ENCODE measurements around the gene CXorf58. TPM values are rescaled to one million over a fixed set of nuclear protein-coding genes. Genes with fewer than 3 reads are reported as not detected.

CXorf58 gene
- polyA plus RNA-seq, 2 of the 4 experiments (the other 2 are of a cell fraction): 0.15 to 0.47 TPM

DNA sequence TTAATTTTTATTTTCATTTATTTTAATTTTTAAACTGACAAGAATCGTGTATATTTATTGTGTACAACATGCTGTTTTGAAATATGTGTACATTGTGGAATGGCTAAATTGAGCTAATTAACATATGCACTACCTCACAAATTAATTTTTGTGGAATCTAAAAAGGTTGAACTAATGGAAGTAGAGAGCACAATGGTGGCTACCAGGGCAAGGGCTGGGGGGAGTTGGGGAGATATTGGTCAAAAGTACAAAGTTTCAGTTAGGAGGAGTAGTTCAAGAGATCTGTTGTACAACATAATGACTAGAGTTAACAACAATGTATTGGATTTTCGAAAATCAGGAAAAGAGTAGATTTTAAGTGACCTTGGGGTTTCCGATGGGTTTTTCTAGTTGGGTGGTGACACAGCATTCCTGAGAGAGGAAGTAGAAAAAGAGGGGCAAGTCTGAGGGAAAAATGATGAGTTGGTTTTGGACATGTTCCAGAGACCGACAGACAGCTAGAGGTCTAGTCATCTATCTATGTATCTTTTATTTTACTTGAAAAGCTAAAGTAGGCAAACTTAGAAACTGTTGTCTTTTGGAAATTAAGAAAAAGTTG lies 23.3 kb upstream of the CXorf58 start:
- 3% methylated on average over 4 of the region's 4 CpGs for WGBS (ENCODE audit: missing lambda C conversion rate)
- ATAC-seq (peak in 1 of 2 experiments; percentile 8; a peak in 1 of 6 replicates), FAIRE-seq (no peak), DNase-seq (ENCODE audit: low read depth in 1 of 2, low spot score in 1 of 2) (peak in 1 of 2 experiments; percentile 79)
- no peaks in the 10 kb centered on the region for H3K9me3 ChIP-seq
- H3K27ac ChIP-seq: peak overlapping the region; percentile 88 to 97
- ChIA-PET POLR2A (interaction anchor here (0.6 to 2.8 kb wide), 3 partner anchors 17 to 101 kb away, joined by 5 to 22 read pairs (median 12); partner anchors contain the start of gene SAT1), CTCF (interaction anchor here (1.7 to 3.8 kb wide), 2 partner anchors 18 to 102 kb away, joined by 6 to 29 read pairs; partner anchors contain the start of gene SAT1)
- peak overlapping the region; percentile 62 for H3K4me2 ChIP-seq
- TF ChIP-seq GATA3 (IDR thresholded peaks at IDR 0.05; ENCODE audit: borderline replicate concordance) (peak; percentile 32; the same call in 1 of the 2 replicates), MAFK (IDR thresholded peaks at IDR 0.05; ENCODE audit: partially characterized antibody) (peak; percentile 92), HOXB5 (CRISPR knock-in tag; IDR thresholded peaks at IDR 0.05) (no peak), HDAC2 (IDR thresholded peaks at IDR 0.05) (no peak), EP300 (IDR thresholded peaks at IDR 0.05) (0 out of 5 replicates have a peak, but pooled peaks of 1 of the 2 experiments have one; percentile 21), ZSCAN20 (CRISPR knock-in tag; IDR thresholded peaks at IDR 0.05) (0 out of 2 replicates have a peak, but pooled peaks have one; percentile 44), NFE2L2 (conservative IDR thresholded peaks at IDR 0.05; ENCODE audit: low read length) (peak; percentile 26; the same call in 1 of the 2 replicates), TFCP2L1 (CRISPR knock-in tag; IDR thresholded peaks at IDR 0.05) (no peak)
- peaks cover 75% of the 10 kb centered on the region for H3K4me1 ChIP-seq
- no peak overlapping the region for H3K4me3 ChIP-seq

DNA sequence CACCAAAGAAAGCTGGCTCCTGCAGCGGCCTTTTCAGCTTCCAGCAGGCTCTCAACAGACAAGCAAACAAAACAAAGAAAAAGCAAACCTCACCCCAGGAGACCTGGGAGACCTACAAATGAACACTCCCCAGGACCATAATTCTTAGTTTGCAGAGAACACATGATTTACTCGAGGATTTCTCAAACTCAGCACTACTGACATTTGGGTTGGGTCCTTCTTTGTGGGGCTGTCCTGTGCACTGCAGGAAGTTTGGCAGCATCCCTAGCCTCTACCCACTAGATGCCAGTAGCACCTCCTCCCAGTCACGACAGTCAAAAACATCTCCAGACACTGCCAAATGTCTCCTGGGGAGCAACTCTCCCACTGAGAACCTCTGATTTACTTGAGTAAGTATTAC lies 22.0 kb upstream of the CXorf58 start:
- ATAC-seq (peak in 1 of 2 experiments; percentile 8; a peak in 2 of 6 replicates), FAIRE-seq (peak; percentile 59), DNase-seq (ENCODE audit: low read depth in 1 of 2, low spot score in 1 of 2) (peak in 1 of 2 experiments; percentile 59)
- 12% methylated on average over 3 of the region's 3 CpGs for WGBS (ENCODE audit: missing lambda C conversion rate)
- POLR2A ChIA-PET: interaction anchor here (0.8 to 2.8 kb wide), 2 partner anchors 16 to 103 kb away, joined by 4 to 12 read pairs; partner anchors contain the start of gene SAT1
- Histone ChIP-seq H3K4me2 (peak overlapping the region; percentile 62), H3K27ac (peak overlapping the region; percentile 88 to 97), H3K9me3 (no peaks in the 10 kb centered on the region), H3K4me3 (no peak overlapping the region), H3K4me1 (peaks cover 81% of the 10 kb centered on the region)
- 0 out of 5 replicates have a peak, but pooled peaks of 1 of the 2 experiments have one; percentile 15 for TF ChIP-seq JUN (IDR thresholded peaks at IDR 0.05)
- no peak for TF ChIP-seq SMC3 (IDR thresholded peaks at IDR 0.05)
- no peak for TF ChIP-seq NR3C1 (IDR thresholded peaks at IDR 0.05)
- TF ChIP-seq, protein P1, sequence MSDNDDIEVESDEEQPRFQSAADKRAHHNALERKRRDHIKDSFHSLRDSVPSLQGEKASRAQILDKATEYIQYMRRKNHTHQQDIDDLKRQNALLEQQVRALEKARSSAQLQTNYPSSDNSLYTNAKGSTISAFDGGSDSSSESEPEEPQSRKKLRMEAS (IDR thresholded peaks at IDR 0.05): 0 out of 2 replicates have a peak, but pooled peaks have one; percentile 27
- CTCF ChIA-PET: interaction anchor here (1.1 to 3.8 kb wide), 4 partner anchors 16 to 107 kb away, joined by 3 to 29 read pairs (median 5); partner anchors contain the start of gene SAT1

DNA sequence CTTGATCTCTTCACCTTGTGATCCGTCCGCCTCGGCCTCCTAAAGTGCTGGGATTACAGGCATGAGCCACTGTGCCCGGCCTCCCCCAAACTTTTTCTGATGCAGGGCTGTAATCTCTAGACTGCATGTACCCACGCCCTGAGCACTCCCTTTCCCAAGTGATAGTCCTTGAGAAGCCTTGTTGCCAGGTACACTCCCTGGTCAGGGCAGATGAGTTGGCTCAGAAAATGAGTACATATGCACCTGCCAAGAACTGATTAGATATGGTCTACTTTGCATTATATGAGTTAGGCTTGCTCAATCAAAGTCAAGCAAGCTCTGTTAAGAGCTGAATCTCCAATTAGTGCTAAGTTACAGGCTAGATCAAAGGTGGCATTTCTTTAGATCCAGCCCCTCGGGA lies 20.4 kb upstream of the CXorf58 start:
- H3K4me2 ChIP-seq: no peak overlapping the region
- ChIA-PET CTCF (interaction anchor here (3.0 to 3.4 kb wide), 2 partner anchors 14 to 105 kb away, joined by 21 to 32 read pairs; partner anchors contain the start of gene SAT1), POLR2A (interaction anchor here (2.9 kb wide), 1 partner anchor 104 kb away, joined by 46 read pairs; the partner anchor contains the start of gene SAT1)
- H3K4me3 ChIP-seq: no peak overlapping the region
- H3K4me1 ChIP-seq: peaks cover 76% of the 10 kb centered on the region
- no peak for TF ChIP-seq RARB (CRISPR knock-in tag; IDR thresholded peaks at IDR 0.05)
- no peak for TF ChIP-seq CBX2 (IDR thresholded peaks at IDR 0.05; ENCODE audit: borderline replicate concordance, low read depth)
- TF ChIP-seq, protein P2, sequence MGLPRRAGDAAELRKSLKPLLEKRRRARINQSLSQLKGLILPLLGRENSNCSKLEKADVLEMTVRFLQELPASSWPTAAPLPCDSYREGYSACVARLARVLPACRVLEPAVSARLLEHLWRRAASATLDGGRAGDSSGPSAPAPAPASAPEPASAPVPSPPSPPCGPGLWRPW (IDR thresholded peaks at IDR 0.05): no peak
- no peak for TF ChIP-seq PHF8 (IDR thresholded peaks at IDR 0.05; ENCODE audit: borderline replicate concordance, low read depth)
- no peak for TF ChIP-seq EHF (CRISPR knock-in tag; IDR thresholded peaks at IDR 0.05)
- no peak for TF ChIP-seq CEBPB (IDR thresholded peaks at IDR 0.05)
- TF ChIP-seq CHD4 (IDR thresholded peaks at IDR 0.05; ENCODE audit: borderline replicate concordance): no peak
- no peak for TF ChIP-seq ESRRA (IDR thresholded peaks at IDR 0.05; ENCODE audit: borderline replicate concordance, low read length)
- TF ChIP-seq ZFP36 (IDR thresholded peaks at IDR 0.05; ENCODE audit: borderline replicate concordance, partially characterized antibody): no peak
- TF ChIP-seq RFX5 (IDR thresholded peaks at IDR 0.05): no peak
- TF ChIP-seq MAFK (IDR thresholded peaks at IDR 0.05; ENCODE audit: partially characterized antibody): no peak
- no peak for TF ChIP-seq KDM1A (IDR thresholded peaks at IDR 0.05; ENCODE audit: low read depth)
- no peak for TF ChIP-seq CBX8 (IDR thresholded peaks at IDR 0.05)
- TF ChIP-seq HEYL (CRISPR knock-in tag; IDR thresholded peaks at IDR 0.05): no peak
- TF ChIP-seq, protein P3, sequence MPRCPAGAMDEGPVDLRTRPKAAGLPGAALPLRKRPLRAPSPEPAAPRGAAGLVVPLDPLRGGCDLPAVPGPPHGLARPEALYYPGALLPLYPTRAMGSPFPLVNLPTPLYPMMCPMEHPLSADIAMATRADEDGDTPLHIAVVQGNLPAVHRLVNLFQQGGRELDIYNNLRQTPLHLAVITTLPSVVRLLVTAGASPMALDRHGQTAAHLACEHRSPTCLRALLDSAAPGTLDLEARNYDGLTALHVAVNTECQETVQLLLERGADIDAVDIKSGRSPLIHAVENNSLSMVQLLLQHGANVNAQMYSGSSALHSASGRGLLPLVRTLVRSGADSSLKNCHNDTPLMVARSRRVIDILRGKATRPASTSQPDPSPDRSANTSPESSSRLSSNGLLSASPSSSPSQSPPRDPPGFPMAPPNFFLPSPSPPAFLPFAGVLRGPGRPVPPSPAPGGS (IDR thresholded peaks at IDR 0.05): no peak
- DNase-seq (ENCODE audit: low read depth in 1 of 2, low spot score in 1 of 2) (no peak), FAIRE-seq (no peak), ATAC-seq (no peak)
- no peaks in the 10 kb centered on the region for H3K9me3 ChIP-seq
- WGBS (ENCODE audit: missing lambda C conversion rate): 85% methylated on average over 2 of the region's 6 CpGs
- H3K27ac ChIP-seq: peak overlapping the region; percentile 88 to 97

Measured in A549 (cell line).